IMR-90 (cell line): Measurements from ENCODE around the gene THADA.

Experiments
- CEBPB ChIP-seq: IDR thresholded peaks from 2 replicates; pipeline ENCODE4 v1.6.1; 2012; ENCODE audit warnings: low read depth, low read length, improper control_type of control experiment
- POLR2A ChIP-seq: IDR thresholded peaks from 2 replicates; pipeline ENCODE4 v1.6.1; 2012; ENCODE audit warnings: mild to moderate bottlenecking, low read depth, low read length
- RAD21 ChIP-seq: IDR thresholded peaks from 2 replicates; pipeline ENCODE4 v1.6.1; 2012; ENCODE audit warnings: low read length, improper control_type of control experiment
- SMC3 ChIP-seq: fragments of 150-350 bp; IDR thresholded peaks from 2 replicates; pipeline ENCODE4 v1.6.1; 2016; ENCODE audit warnings: low read depth, mild to moderate bottlenecking, antibody characterized with exemption, low read length, moderate library complexity
- TF ChIP-seq, protein P1 (sequence below): conservative IDR thresholded peaks from 2 replicates; pipeline ENCODE4 v1.5.1; 2012; ENCODE audit warnings: mild to moderate bottlenecking, low read depth, low read length, improper control_type of control experiment

DNA sequence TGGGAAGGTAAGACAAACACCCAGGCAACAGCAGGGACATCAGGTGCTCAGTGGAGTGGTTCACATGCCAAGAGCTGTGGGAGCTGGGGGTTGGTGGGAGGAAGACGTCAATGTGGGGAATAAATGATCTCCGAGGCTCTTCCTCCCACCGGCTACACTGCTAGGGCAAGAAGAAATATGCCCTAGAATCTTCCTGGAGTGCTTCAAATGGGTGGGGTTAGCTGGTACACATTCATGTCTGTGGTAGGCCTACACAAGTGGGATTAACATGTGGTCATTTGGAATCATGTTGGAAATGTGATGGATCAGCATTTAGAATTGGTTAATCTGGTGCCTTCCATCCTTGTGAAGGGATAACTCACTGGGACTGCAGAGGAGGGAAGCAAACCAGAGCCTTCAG, 357.0 kb downstream of the THADA start:
- TF ChIP-seq POLR2A (no peak), RAD21 (no peak), CEBPB (no peak), SMC3 (no peak)
- TF ChIP-seq, protein P1, sequence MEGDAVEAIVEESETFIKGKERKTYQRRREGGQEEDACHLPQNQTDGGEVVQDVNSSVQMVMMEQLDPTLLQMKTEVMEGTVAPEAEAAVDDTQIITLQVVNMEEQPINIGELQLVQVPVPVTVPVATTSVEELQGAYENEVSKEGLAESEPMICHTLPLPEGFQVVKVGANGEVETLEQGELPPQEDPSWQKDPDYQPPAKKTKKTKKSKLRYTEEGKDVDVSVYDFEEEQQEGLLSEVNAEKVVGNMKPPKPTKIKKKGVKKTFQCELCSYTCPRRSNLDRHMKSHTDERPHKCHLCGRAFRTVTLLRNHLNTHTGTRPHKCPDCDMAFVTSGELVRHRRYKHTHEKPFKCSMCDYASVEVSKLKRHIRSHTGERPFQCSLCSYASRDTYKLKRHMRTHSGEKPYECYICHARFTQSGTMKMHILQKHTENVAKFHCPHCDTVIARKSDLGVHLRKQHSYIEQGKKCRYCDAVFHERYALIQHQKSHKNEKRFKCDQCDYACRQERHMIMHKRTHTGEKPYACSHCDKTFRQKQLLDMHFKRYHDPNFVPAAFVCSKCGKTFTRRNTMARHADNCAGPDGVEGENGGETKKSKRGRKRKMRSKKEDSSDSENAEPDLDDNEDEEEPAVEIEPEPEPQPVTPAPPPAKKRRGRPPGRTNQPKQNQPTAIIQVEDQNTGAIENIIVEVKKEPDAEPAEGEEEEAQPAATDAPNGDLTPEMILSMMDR: no peak
